Measurements from ENCODE around the gene LZIC. TPM values are rescaled to one million over a fixed set of nuclear protein-coding genes. Genes with fewer than 3 reads are reported as not detected.

LZIC gene
- polyA plus RNA-seq, 2 of the 4 experiments (the other 2 are of a cell fraction), result 24.5 to 29.0 TPM

- no peak for TF ChIP-seq PBX3 (IDR thresholded peaks at IDR 0.05)
- TF ChIP-seq ZNF302 (CRISPR knock-in tag; IDR thresholded peaks at IDR 0.05), result no peak
- no peak for TF ChIP-seq RAD21 (conservative IDR thresholded peaks at IDR 0.05 in 1 of 2, IDR thresholded peaks at IDR 0.05 in 1 of 2)
Measured at GRCh38 chr1:9891207-9891606, 52.0 kb downstream of the LZIC start (continued).

GRCh38 chr1:9890224-9890731 lies 52.9 kb downstream of the LZIC start:
- peaks cover 19% of the 10 kb centered on the region for H3K4me1 ChIP-seq
- no peak for TF ChIP-seq RARB (CRISPR knock-in tag; IDR thresholded peaks at IDR 0.05)
- TF ChIP-seq HOXA7 (CRISPR knock-in tag; IDR thresholded peaks at IDR 0.05), result no peak
- no peak for TF ChIP-seq CHD2 (IDR thresholded peaks at IDR 0.05; ENCODE audit: low read length, partially characterized antibody)
- no peak for TF ChIP-seq HDAC2 (IDR thresholded peaks at IDR 0.05)
- TF ChIP-seq ESRRA (IDR thresholded peaks at IDR 0.05; ENCODE audit: borderline replicate concordance, low read length), result no peak
- no peak for TF ChIP-seq SMC3 (IDR thresholded peaks at IDR 0.05)
- no peak for TF ChIP-seq FOSL2 (IDR thresholded peaks at IDR 0.05)
- TF ChIP-seq FOSL2 (CRISPR knock-in tag; IDR thresholded peaks at IDR 0.05), result no peak
- TF ChIP-seq E2F6 (IDR thresholded peaks at IDR 0.05; ENCODE audit: borderline replicate concordance, low read depth), result no peak
- TF ChIP-seq REST (IDR thresholded peaks at IDR 0.05), result no peak
- TF ChIP-seq CBX8 (IDR thresholded peaks at IDR 0.05), result no peak
- no peak for TF ChIP-seq SREBF2 (IDR thresholded peaks at IDR 0.05)
- no peak for TF ChIP-seq RCOR1 (IDR thresholded peaks at IDR 0.05; ENCODE audit: low read depth, low read length)
- no peak for TF ChIP-seq JUN (IDR thresholded peaks at IDR 0.05)
- POLR2A ChIA-PET, result no interaction called here
- DNase-seq (ENCODE audit: low read depth in 1 of 2, low spot score in 1 of 2), result peak; percentile 21 to 38
- 38% methylated on average over 6 of the region's 6 CpGs for WGBS (ENCODE audit: missing lambda C conversion rate)
- H3K27ac ChIP-seq, result peak overlapping the region in 1 of 2 experiments; percentile 34; a peak in 3 of 6 replicates
- peak; percentile 66 to 76 for ATAC-seq
- H3K9me3 ChIP-seq, result no peaks in the 10 kb centered on the region
- H3K4me3 ChIP-seq, result no peak overlapping the region
- CTCF ChIA-PET, result interaction anchor here (0.9 to 2.3 kb wide), 4 partner anchors 12 to 223 kb away, joined by 3 to 9 read pairs (median 3); partner anchors contain the start of genes LZIC and NMNAT1
- peak overlapping the region; percentile 44 for H3K4me2 ChIP-seq
- no peak for FAIRE-seq

- CTCF ChIA-PET, result interaction anchor here (1.0 to 3.6 kb wide), 6 partner anchors 11 to 222 kb away, joined by 3 to 21 read pairs (median 3); no protein-coding TSS in a partner anchor
- H3K4me2 ChIP-seq, result no peak overlapping the region
- no peaks in the 10 kb centered on the region for H3K9me3 ChIP-seq
- peaks cover 19% of the 10 kb centered on the region for H3K4me1 ChIP-seq
- FAIRE-seq (no peak), ATAC-seq (no peak), DNase-seq (ENCODE audit: low read depth in 1 of 2, low spot score in 1 of 2) (no peak)
- H3K4me3 ChIP-seq, result no peak overlapping the region
- 94% methylated on average over 8 of the region's 8 CpGs for WGBS (ENCODE audit: missing lambda C conversion rate)
- TF ChIP-seq MAZ (IDR thresholded peaks at IDR 0.05; ENCODE audit: borderline replicate concordance, low read depth, low read length) (no peak), GATA3 (IDR thresholded peaks at IDR 0.05; ENCODE audit: borderline replicate concordance) (no peak), RNF2 (IDR thresholded peaks at IDR 0.05; ENCODE audit: borderline replicate concordance, low read depth) (no peak), RCOR1 (IDR thresholded peaks at IDR 0.05; ENCODE audit: low read depth, low read length) (no peak), PBX3 (IDR thresholded peaks at IDR 0.05) (no peak), ESRRA (IDR thresholded peaks at IDR 0.05; ENCODE audit: borderline replicate concordance, low read length) (no peak), CEBPB (IDR thresholded peaks at IDR 0.05) (no peak)
- POLR2A ChIA-PET, result no interaction called here
- H3K27ac ChIP-seq, result peak overlapping the region in 1 of 2 experiments; percentile 34; a peak in 2 of 6 replicates
Measured at GRCh38 chr1:9889411-9889810, 53.8 kb downstream of the LZIC start.

Measured in A549 (cell line).